ENCODE results near the gene PRKAR2B. TPM values are rescaled to one million over a fixed set of nuclear protein-coding genes. Genes with fewer than 3 reads are reported as not detected.

Gene PRKAR2B
- total and polyA plus RNA-seq, 4 donors = 0.88 to 41.8 (median 1.6) TPM

- TF ChIP-seq FOXA2 (IDR thresholded peaks at IDR 0.05) (no peak), HNF4G (IDR thresholded peaks at IDR 0.05) (no peak), SP1 (IDR thresholded peaks at IDR 0.05) (no peak), EGR1 (IDR thresholded peaks at IDR 0.05; ENCODE audit: low read depth in 2 of 2) (no peak), RAD21 (IDR thresholded peaks at IDR 0.05) (no peak), GABPA (IDR thresholded peaks at IDR 0.05 in 1 of 2, conservative IDR thresholded peaks at IDR 0.05 in 1 of 2) (no peak), JUND (IDR thresholded peaks at IDR 0.05) (no peak), RXRA (IDR thresholded peaks at IDR 0.05) (no peak), CTCF (IDR thresholded peaks at IDR 0.05; ENCODE audit: low read depth, low read length, missing input control) (no peak), NR2F2 (IDR thresholded peaks at IDR 0.05) (no peak), REST (IDR thresholded peaks at IDR 0.05) (no peak), ATF3 (IDR thresholded peaks at IDR 0.05) (no peak), YY1 (IDR thresholded peaks at IDR 0.05) (no peak), FOXA1 (IDR thresholded peaks at IDR 0.05) (no peak), MAX (IDR thresholded peaks at IDR 0.05) (no peak)
- Histone ChIP-seq H3K27ac (ENCODE audit: low read depth in 1 of 2, low read length in 2 of 2) (no peak overlapping the region), H3K9me3 (ENCODE audit: control insufficient read depth in 4 of 4, low read length in 3 of 4) (no peaks in the 10 kb centered on the region), H3K27me3 (ENCODE audit: control insufficient read depth in 4 of 4, insufficient read depth in 4 of 4, low read length in 3 of 4) (no peaks in the 10 kb centered on the region), H3K4me3 (ENCODE audit: low read depth in 1 of 3, low read length in 3 of 3) (no peak overlapping the region), H3K9ac (ENCODE audit: low read depth in 1 of 2, low read length in 2 of 2) (no peak overlapping the region), H3K4me1 (ENCODE audit: control insufficient read depth in 4 of 4, insufficient read depth in 4 of 4, low read length in 3 of 4) (no peaks in the 10 kb centered on the region), H3K36me3 (ENCODE audit: control insufficient read depth in 4 of 4, insufficient read depth in 3 of 4, low read depth in 1 of 4, low read length in 3 of 4) (peaks cover 6 to 38% (median 24%) of the 10 kb centered on the region in 4 donors)
- no peak for DNase-seq (ENCODE audit: low spot score)
- WGBS = 96% methylated on average over 5 of the region's 5 CpGs
Measured at GRCh38 chr7:107207459-107207858, 163.0 kb downstream of the PRKAR2B start.

- no peak overlapping the region for H3K4me3 ChIP-seq (ENCODE audit: low read depth in 1 of 3, low read length in 3 of 3)
- H3K9ac ChIP-seq (ENCODE audit: low read depth in 1 of 2, low read length in 2 of 2) = no peak overlapping the region
- DNase-seq (ENCODE audit: low spot score) = no peak
- no peaks in the 10 kb centered on the region for H3K4me1 ChIP-seq (ENCODE audit: control insufficient read depth in 4 of 4, insufficient read depth in 4 of 4, low read length in 3 of 4)
- no peaks in the 10 kb centered on the region for H3K27me3 ChIP-seq (ENCODE audit: control insufficient read depth in 4 of 4, insufficient read depth in 4 of 4, low read length in 3 of 4)
- no peaks in the 10 kb centered on the region for H3K9me3 ChIP-seq (ENCODE audit: control insufficient read depth in 4 of 4, low read length in 3 of 4)
- 82% methylated on average over 3 of the region's 3 CpGs for WGBS
- no peak overlapping the region for H3K27ac ChIP-seq (ENCODE audit: low read depth in 1 of 2, low read length in 2 of 2)
- peaks cover 6 to 34% (median 22%) of the 10 kb centered on the region in 4 donors for H3K36me3 ChIP-seq (ENCODE audit: control insufficient read depth in 4 of 4, insufficient read depth in 3 of 4, low read depth in 1 of 4, low read length in 3 of 4)
- TF ChIP-seq YY1 (IDR thresholded peaks at IDR 0.05) = no peak
- no peak for TF ChIP-seq RXRA (IDR thresholded peaks at IDR 0.05)
- no peak for TF ChIP-seq SP1 (IDR thresholded peaks at IDR 0.05)
- no peak for TF ChIP-seq ATF3 (IDR thresholded peaks at IDR 0.05)
- no peak for TF ChIP-seq MAX (IDR thresholded peaks at IDR 0.05)
- no peak for TF ChIP-seq CTCF (IDR thresholded peaks at IDR 0.05; ENCODE audit: low read depth, low read length, missing input control)
- TF ChIP-seq EGR1 (IDR thresholded peaks at IDR 0.05; ENCODE audit: low read depth in 2 of 2) = no peak
- TF ChIP-seq GABPA (IDR thresholded peaks at IDR 0.05 in 1 of 2, conservative IDR thresholded peaks at IDR 0.05 in 1 of 2) = no peak
- no peak for TF ChIP-seq ZBTB33 (IDR thresholded peaks at IDR 0.05)
- TF ChIP-seq NR2F2 (IDR thresholded peaks at IDR 0.05) = no peak
- TF ChIP-seq HNF4G (IDR thresholded peaks at IDR 0.05) = no peak
- TF ChIP-seq TAF1 (conservative IDR thresholded peaks at IDR 0.05) = no peak
- no peak for TF ChIP-seq JUND (IDR thresholded peaks at IDR 0.05)
Measured at GRCh38 chr7:107208024-107208521, 163.6 kb downstream of the PRKAR2B start.
